ENCODE measurements around the gene COG5.

Gene COG5

GRCh38 chr7:107321611-107322010 is 242.1 kb downstream of the COG5 start:
- FAIRE-seq, result peak; percentile 21

- no peak for FAIRE-seq
Measured at GRCh38 chr7:107319724-107320228, 243.9 kb downstream of the COG5 start.

GRCh38 chr7:107318523-107319160 is 245.1 kb downstream of the COG5 start:
- peak; percentile 43 for FAIRE-seq

GRCh38 chr7:107315716-107316220 is 248.0 kb downstream of the COG5 start:
- no peak for FAIRE-seq

- no peak for FAIRE-seq
Measured at GRCh38 chr7:107313355-107313754, 250.4 kb downstream of the COG5 start.

GRCh38 chr7:107312418-107312817 is 251.3 kb downstream of the COG5 start:
- FAIRE-seq, result no peak

GRCh38 chr7:107309296-107309695 is 254.4 kb downstream of the COG5 start:
- FAIRE-seq, result peak; percentile 79

GRCh38 chr7:107304636-107305035 is 259.1 kb downstream of the COG5 start:
- no peak for FAIRE-seq

- no peak for FAIRE-seq
Measured at GRCh38 chr7:107304063-107304462, 259.7 kb downstream of the COG5 start.

- FAIRE-seq, result no peak
Measured at GRCh38 chr7:107302250-107302847, 261.4 kb downstream of the COG5 start.

- FAIRE-seq, result no peak
Measured at GRCh38 chr7:107294182-107294581, 269.5 kb downstream of the COG5 start.

- no peak for FAIRE-seq
Measured at GRCh38 chr7:107292591-107292990, 271.1 kb downstream of the COG5 start.

- FAIRE-seq, result no peak
Measured at GRCh38 chr7:107291434-107291833, 272.3 kb downstream of the COG5 start.

- peak; percentile 56 for FAIRE-seq
Measured at GRCh38 chr7:107286751-107287621, 276.7 kb downstream of the COG5 start.

GRCh38 chr7:107284911-107285479 is 278.7 kb downstream of the COG5 start:
- FAIRE-seq, result no peak

GRCh38 chr7:107277331-107277730 is 286.4 kb downstream of the COG5 start:
- FAIRE-seq, result no peak

GRCh38 chr7:107276220-107276827 is 287.4 kb downstream of the COG5 start:
- FAIRE-seq, result no peak

GRCh38 chr7:107274506-107274905 is 289.2 kb downstream of the COG5 start:
- no peak for FAIRE-seq

GRCh38 chr7:107269790-107270189 is 293.9 kb downstream of the COG5 start:
- FAIRE-seq, result no peak

- FAIRE-seq, result no peak
Measured at GRCh38 chr7:107268594-107268993, 295.1 kb downstream of the COG5 start.

GRCh38 chr7:107267138-107267537 is 296.6 kb downstream of the COG5 start:
- no peak for FAIRE-seq

GRCh38 chr7:107264723-107265122 is 299.0 kb downstream of the COG5 start:
- peak; percentile 61 for FAIRE-seq

- no peak for FAIRE-seq
Measured at GRCh38 chr7:107262857-107263256, 300.9 kb downstream of the COG5 start.
